Body of pancreas (tissue), 4 donors: Measurements from ENCODE around the gene CCDC116.

Source experiments
- CTCF ChIP-seq, 7 experiments: fragments of 450-650 bp in 4 of 7; fragments of 200-600 bp in 3 of 7; sonication (generic) in 3 of 7; IDR thresholded peaks; one replicate each; pipeline ENCODE4 v1.5.1; 2016 to 2019; ENCODE audit warnings: antibody characterized with exemption in 7 of 7
- POLR2A ChIP-seq, 3 donors: fragments of 450-650 bp; IDR thresholded peaks; one replicate each; pipeline ENCODE4 v1.6.1; 2016; ENCODE audit warnings: antibody characterized with exemption in 3 of 3, mild to moderate bottlenecking in 2 of 3

GRCh38 chr22:21624880-21625791 is 7.4 kb upstream of the CCDC116 start:
- no peak for TF ChIP-seq POLR2A (IDR thresholded peaks at IDR 0.05)
- no peak for TF ChIP-seq CTCF (IDR thresholded peaks at IDR 0.05)
